H1 (cell line): ENCODE data around the gene COPS9. TPM values are rescaled to one million over a fixed set of nuclear protein-coding genes. Genes with fewer than 3 reads are reported as not detected.

ENCODE experiments used
- BRCA1 ChIP-seq: IDR thresholded peaks from 2 replicates; pipeline ENCODE4 v1.6.1; 2012; ENCODE audit warnings: low read depth, low read length, improper control_type of control experiment
- CBX8 ChIP-seq: fragments of 300-800, 300-1000 bp; sonication (generic); IDR thresholded peaks from 2 replicates; pipeline ENCODE4 v1.7.1; 2016; ENCODE audit warnings: low read depth, low read length, borderline replicate concordance
- E2F6 ChIP-seq: IDR thresholded peaks from 2 replicates; pipeline ENCODE4 v1.6.1; 2012; ENCODE audit warnings: inconsistent platforms
- EP300 ChIP-seq, 2 experiments: IDR thresholded peaks; 1 replicate in 1 of 2; 2 replicates in 1 of 2; pipeline ENCODE4 v1.6.1; 2011 to 2012; ENCODE audit warnings: low read depth in 2 of 2, low read length in 2 of 2, mild to moderate bottlenecking in 2 of 2, borderline replicate concordance in 1 of 2, inconsistent platforms in 1 of 2, moderate library complexity in 1 of 2
- KDM1A ChIP-seq: fragments of 200-600, 300-600 bp; sonication (generic); IDR thresholded peaks from 2 replicates; pipeline ENCODE4 v1.7.1; 2016; ENCODE audit warnings: mild to moderate bottlenecking, low read length, borderline replicate concordance
- PHF8 ChIP-seq: fragments of 200-600 bp; sonication (generic); conservative IDR thresholded peaks from 2 replicates; pipeline ENCODE4 v1.7.1; 2012; ENCODE audit warnings: low read depth, mild to moderate bottlenecking, inconsistent platforms, low read length, moderate library complexity
- RNF2 ChIP-seq: fragments of 200-900, 300-1000 bp; sonication (generic); IDR thresholded peaks from 2 replicates; pipeline ENCODE4 v1.7.1; 2016; ENCODE audit warnings: borderline replicate concordance, low read depth, mild to moderate bottlenecking, antibody characterized with exemption, low read length; ENCODE audit not compliant: poor library complexity, severe bottlenecking; ENCODE audit errors: missing control alignments
- TCF12 ChIP-seq: IDR thresholded peaks from 2 replicates; pipeline ENCODE4 v1.6.1; 2011; ENCODE audit warnings: low read depth, mild to moderate bottlenecking, low read length
- polyA plus RNA-seq, 7 experiments: library from polyadenylated mRNA; depleted of rRNA in 3 of 7; stranded (reverse) in 5 of 7; unstranded in 2 of 7; fragments of >200 nt in 5 of 7; fragments of 200-250 nt in 2 of 7; gene quantifications; 1 replicate in 5 of 7; 2 replicates in 1 of 7; 4 replicates in 1 of 7; pipeline versions ENCODE4 v1.2.1 to v1.2.3, GENCODE V29; 2011 to 2013; ENCODE audit warnings: missing spikeins in 2 of 7, mixed read lengths in 2 of 7
- total RNA-seq: library from RNA; stranded (reverse); fragmentation: NEBNext Ultra II Directional; extraction: Animal tissue kit (Norgen Biotek cat#: 25700); gene quantifications from 2 replicates; pipeline ENCODE4 v1.2.1, GENCODE V29; 2021

The COPS9 gene
- total and polyA plus RNA-seq, 2 of the 8 experiments (the other 6 are each of a cell fraction or from before 2014, with no cell fraction given), result 154 to 234 TPM

DNA sequence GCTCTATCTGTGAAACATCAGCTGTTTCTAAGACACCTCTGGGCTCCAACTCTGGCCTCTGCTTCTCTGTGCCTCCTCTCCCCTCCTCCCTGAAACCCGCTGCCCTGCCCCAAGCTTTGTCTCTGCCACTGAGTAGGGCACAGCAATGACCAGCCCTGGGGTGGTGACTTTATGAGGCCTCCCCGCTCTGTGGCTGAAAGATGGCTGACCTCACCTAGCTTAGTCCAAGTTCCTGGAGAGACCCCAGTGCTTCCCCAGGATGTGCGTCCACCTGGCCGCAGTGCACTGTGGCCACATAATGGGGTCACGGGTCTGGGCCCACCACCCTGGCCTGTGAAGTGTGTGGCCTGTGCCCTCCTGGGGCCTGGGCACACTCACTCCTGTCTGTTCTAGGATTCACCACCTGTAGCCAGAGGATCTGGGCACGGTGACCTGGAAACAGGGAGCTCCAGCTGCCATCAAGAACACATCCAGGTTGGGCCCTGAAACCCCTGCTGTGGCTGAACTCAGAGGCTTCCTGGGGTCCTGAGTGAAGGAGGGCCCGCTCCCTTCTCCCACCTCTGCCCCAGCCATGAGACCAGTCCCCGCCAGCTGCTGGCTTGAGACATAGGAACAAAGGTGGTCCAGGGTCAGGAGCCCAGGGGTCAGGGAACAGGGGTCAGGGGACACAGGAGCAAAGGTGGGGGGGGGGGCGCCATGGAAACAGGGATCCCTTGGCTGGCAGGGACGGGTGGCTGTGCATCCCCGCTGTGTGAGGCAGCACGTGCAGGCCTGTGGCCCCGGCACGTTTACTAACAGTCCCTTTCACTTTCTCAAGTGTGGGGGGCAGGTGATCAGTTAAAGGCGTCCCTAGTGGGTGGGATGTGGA lies 33.6 kb upstream of the COPS9 start (continued):
- TF ChIP-seq CBX8 (no peak), KDM1A (no peak), RNF2 (no peak), EP300 (IDR thresholded peaks at IDR 0.05; ENCODE audit: borderline replicate concordance in 1 of 2, low read depth in 2 of 2, low read length in 2 of 2) (no peak), PHF8 (no peak), E2F6 (no peak), TCF12 (no peak), BRCA1 (no peak)
